Suprapubic skin (tissue), 4 donors: ENCODE measurements around the gene MPPE1. TPM values are rescaled to one million over a fixed set of nuclear protein-coding genes. Genes with fewer than 3 reads are reported as not detected.
A peak's percentile ranks its signal among the peaks of the same experiment; 100 is the strongest.

Experiments used
- DNase-seq, 2 donors: peaks; one replicate each; pipeline ENCODE4 v3.0.0-alpha.2; 2019; ENCODE audit warnings: low spot score in 2 of 2
- H3K27ac ChIP-seq: fragments of 200-600 bp; sonication (generic); one replicate; pipeline ENCODE4 v1.5.1; 2019
- H3K27me3 ChIP-seq: fragments of 200-600 bp; sonication (generic); one replicate; pipeline ENCODE4 v1.5.1; 2019
- H3K36me3 ChIP-seq: fragments of 200-600 bp; sonication (generic); one replicate; pipeline ENCODE4 v1.5.1; 2019
- H3K4me1 ChIP-seq: fragments of 200-600 bp; sonication (generic); one replicate; pipeline ENCODE4 v1.5.1; 2019
- H3K4me3 ChIP-seq: fragments of 200-600 bp; sonication (generic); one replicate; pipeline ENCODE4 v1.5.1; 2019; ENCODE audit warnings: mild to moderate bottlenecking
- H3K9me3 ChIP-seq: fragments of 200-600 bp; sonication (generic); one replicate; pipeline ENCODE4 v1.5.1; 2019
- CTCF ChIP-seq, 2 donors: fragments of 200-600 bp in 1 of 2; fragments of 450-650 bp in 1 of 2; sonication (generic) in 1 of 2; IDR thresholded peaks; one replicate each; pipeline ENCODE4 v1.5.1; 2016 to 2019; ENCODE audit warnings: antibody characterized with exemption in 2 of 2, mild to moderate bottlenecking in 1 of 2, moderate library complexity in 1 of 2
- EP300 ChIP-seq: sonication (generic); formaldehyde crosslinking; IDR thresholded peaks from one replicate; pipeline ENCODE4 v1.6.1; 2017; ENCODE audit warnings: antibody characterized with exemption
- POLR2A ChIP-seq, 2 donors: fragments of 450-650 bp; IDR thresholded peaks; one replicate each; pipeline ENCODE4 v1.6.1; 2017; ENCODE audit warnings: antibody characterized with exemption in 2 of 2, mild to moderate bottlenecking in 2 of 2, moderate library complexity in 2 of 2
- POLR2AphosphoS5 ChIP-seq, 3 donors: sonication (generic); formaldehyde crosslinking; IDR thresholded peaks; one replicate each; pipeline ENCODE4 v1.6.1; 2017; ENCODE audit warnings: antibody characterized with exemption in 3 of 3
- WGBS: methylation state at CpG from one replicate; pipeline ENCODE4 v1.1.5; 2018; 5-methylcytosine and 5-hydroxymethylcytosine counted together
- total RNA-seq, 4 donors: library from RNA; depleted of rRNA; stranded (reverse); fragments of >200 nt; gene quantifications; one replicate each; pipeline ENCODE4 v1.1.0, GENCODE V29; 2016

The MPPE1 gene
- total RNA-seq, 4 donors from 2014 or later = 28.2 to 84.2 (median 40.3) TPM

DNA sequence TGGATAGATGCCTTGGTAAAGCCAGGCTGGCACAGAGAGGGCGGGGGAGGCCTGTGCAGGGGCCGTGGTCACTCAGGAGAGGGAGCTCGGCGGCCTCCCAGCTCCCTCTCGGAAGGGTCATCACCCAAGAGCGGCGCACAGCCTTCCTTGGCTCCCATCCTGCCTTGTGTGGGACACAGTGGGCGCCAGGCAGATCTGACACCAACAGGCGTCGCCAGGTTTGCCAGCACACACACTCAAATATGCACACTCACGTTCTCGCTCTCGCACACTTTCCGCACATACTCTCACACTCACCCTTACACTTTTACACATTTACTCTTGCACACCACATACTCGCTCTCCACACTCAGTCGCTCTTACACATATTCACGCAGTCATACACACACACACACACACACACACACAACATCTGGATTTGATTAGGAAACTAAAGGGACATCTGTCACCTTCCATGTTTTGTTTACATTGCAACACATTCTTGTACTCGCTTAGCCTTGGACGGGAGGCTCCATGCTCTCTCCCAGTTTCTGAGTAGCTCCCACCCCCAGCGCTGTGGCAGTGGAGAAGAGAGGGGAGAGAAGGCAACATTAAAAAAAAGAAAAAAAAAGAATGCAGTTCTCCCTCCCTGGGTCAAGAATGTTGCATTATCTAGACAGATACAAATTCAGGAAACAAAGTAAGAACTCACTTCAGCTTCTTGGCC is 46.4 kb downstream of the MPPE1 start:
- H3K4me3 ChIP-seq = no peak overlapping the region
- peaks cover 27% of the 10 kb centered on the region for H3K4me1 ChIP-seq
- peak in 1 of 2 donors; percentile 36 for DNase-seq
- TF ChIP-seq POLR2A (IDR thresholded peaks at IDR 0.05) (no peak), POLR2AphosphoS5 (IDR thresholded peaks at IDR 0.05) (no peak), CTCF (IDR thresholded peaks at IDR 0.05) (no peak), EP300 (no peak)
- H3K27me3 ChIP-seq = no peaks in the 10 kb centered on the region
- 85% methylated on average over 20 of the region's 20 CpGs for WGBS
- H3K36me3 ChIP-seq = no peaks in the 10 kb centered on the region
- peak overlapping the region; percentile 45 for H3K27ac ChIP-seq
- H3K9me3 ChIP-seq = no peaks in the 10 kb centered on the region

- no peak overlapping the region for H3K4me3 ChIP-seq
- 87% methylated on average over 17 of the region's 17 CpGs for WGBS
- H3K36me3 ChIP-seq = no peaks in the 10 kb centered on the region
- H3K9me3 ChIP-seq = no peaks in the 10 kb centered on the region
- no peak overlapping the region for H3K27ac ChIP-seq
- peak in 1 of 2 donors; percentile 33 for DNase-seq
- no peak for TF ChIP-seq EP300
- TF ChIP-seq POLR2A (IDR thresholded peaks at IDR 0.05) = no peak
- TF ChIP-seq CTCF (IDR thresholded peaks at IDR 0.05) = no peak
- no peak for TF ChIP-seq POLR2AphosphoS5 (IDR thresholded peaks at IDR 0.05)
- no peaks in the 10 kb centered on the region for H3K27me3 ChIP-seq
- peaks cover 31% of the 10 kb centered on the region for H3K4me1 ChIP-seq
These were observed 47.3 kb downstream of the MPPE1 start for GRCh38 chr18:11860594-11861450.

DNA sequence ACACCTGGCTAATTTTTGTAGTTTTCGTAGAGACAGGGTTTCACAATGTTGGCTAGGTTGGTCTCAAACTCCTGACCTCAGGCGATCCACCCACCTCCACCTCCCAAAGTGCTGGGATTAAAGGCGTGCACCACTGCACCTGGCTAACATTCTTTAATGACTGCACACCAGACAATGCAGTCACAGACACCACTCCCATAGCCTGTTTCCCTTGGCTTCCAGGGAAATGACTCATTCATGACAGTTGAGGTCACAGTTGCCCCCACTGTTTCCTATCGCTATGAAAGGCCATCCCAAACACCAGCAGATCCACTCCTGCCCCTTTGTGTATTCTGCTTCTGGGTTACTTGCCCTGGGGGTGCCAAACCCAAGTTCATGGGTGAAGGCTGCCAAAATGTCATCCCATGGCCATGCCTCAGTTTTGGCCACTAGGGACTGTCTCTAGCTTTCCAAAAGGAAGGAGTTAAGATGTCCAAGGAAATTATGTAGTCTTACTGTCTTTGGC is 48.2 kb downstream of the MPPE1 start:
- Histone ChIP-seq H3K4me3 (no peak overlapping the region), H3K4me1 (peaks cover 31% of the 10 kb centered on the region), H3K9me3 (no peaks in the 10 kb centered on the region), H3K27me3 (no peaks in the 10 kb centered on the region), H3K36me3 (peaks cover 1% of the 10 kb centered on the region), H3K27ac (peak overlapping the region; percentile 48)
- 53% methylated on average over 4 of the region's 4 CpGs for whole genome bisulfite sequencing
- TF ChIP-seq POLR2AphosphoS5 (IDR thresholded peaks at IDR 0.05) (peak in 1 of 3 donors; percentile 3), CTCF (IDR thresholded peaks at IDR 0.05) (no peak), POLR2A (IDR thresholded peaks at IDR 0.05) (no peak), EP300 (no peak)
- no peak for DNase-seq

GRCh38 chr18:11859282-11859830 is 48.8 kb downstream of the MPPE1 start:
- peak overlapping the region; percentile 34 for H3K27ac ChIP-seq
- WGBS = 81% methylated on average over 7 of the region's 7 CpGs
- no peak overlapping the region for H3K4me3 ChIP-seq
- TF ChIP-seq EP300 = no peak
- TF ChIP-seq POLR2AphosphoS5 (IDR thresholded peaks at IDR 0.05) = no peak
- no peak for TF ChIP-seq CTCF (IDR thresholded peaks at IDR 0.05)
- TF ChIP-seq POLR2A (IDR thresholded peaks at IDR 0.05) = no peak
- H3K9me3 ChIP-seq = no peaks in the 10 kb centered on the region
- no peak for DNase-seq
- H3K27me3 ChIP-seq = no peaks in the 10 kb centered on the region
- peaks cover 36% of the 10 kb centered on the region for H3K4me1 ChIP-seq
- peaks cover 7% of the 10 kb centered on the region for H3K36me3 ChIP-seq
